GM06990 (cell line): Measurements from ENCODE around the gene TTC7B.

Source experiments
- DNase-seq: peaks from one replicate; pipeline ENCODE4 v3.0.0-alpha.2; 2011; ENCODE audit not compliant: insufficient read length; ENCODE audit errors: extremely low read depth
- H3K27me3 ChIP-seq: replicated peaks from 2 replicates; pipeline ENCODE4 v1.6.0; 2011; ENCODE audit warnings: low read length; ENCODE audit not compliant: control insufficient read depth, insufficient read depth
- H3K36me3 ChIP-seq: 2 replicates; pipeline ENCODE4 v1.5.1; 2011; ENCODE audit warnings: low read length; ENCODE audit not compliant: control insufficient read depth, insufficient read depth
- H3K4me3 ChIP-seq: replicated peaks from 2 replicates; pipeline ENCODE4 v1.5.1; 2011; ENCODE audit warnings: low read depth, mild to moderate bottlenecking, control low read depth, low read length
- CTCF ChIP-seq: IDR thresholded peaks from 2 replicates; pipeline ENCODE4 v1.5.1; 2011; ENCODE audit warnings: low read length, control low read depth, mild to moderate bottlenecking, inconsistent platforms; ENCODE audit not compliant: insufficient read depth, poor library complexity, severe bottlenecking

TTC7B gene

GRCh38 chr14:90804292-90805083 is 11.7 kb downstream of the TTC7B start:
- no peaks in the 10 kb centered on the region for H3K36me3 ChIP-seq
- DNase-seq, result no peak
- TF ChIP-seq CTCF, result no peak
- H3K27me3 ChIP-seq, result no peaks in the 10 kb centered on the region
- H3K4me3 ChIP-seq, result no peak overlapping the region

GRCh38 chr14:90803249-90803648 is 13.0 kb downstream of the TTC7B start:
- Histone ChIP-seq H3K27me3 (no peaks in the 10 kb centered on the region), H3K4me3 (no peak overlapping the region), H3K36me3 (no peaks in the 10 kb centered on the region)
- DNase-seq, result no peak
- TF ChIP-seq CTCF, result no peak

GRCh38 chr14:90799420-90799819 is 16.8 kb downstream of the TTC7B start:
- DNase-seq, result no peak
- Histone ChIP-seq H3K36me3 (no peaks in the 10 kb centered on the region), H3K27me3 (peaks cover 1% of the 10 kb centered on the region; the same call in 1 of the 2 replicates), H3K4me3 (no peak overlapping the region)
- TF ChIP-seq CTCF, result no peak

- Histone ChIP-seq H3K36me3 (no peaks in the 10 kb centered on the region), H3K4me3 (no peak overlapping the region), H3K27me3 (peaks cover 1% of the 10 kb centered on the region; the same call in 1 of the 2 replicates)
- DNase-seq, result no peak
- no peak for TF ChIP-seq CTCF
These were observed 18.3 kb downstream of the TTC7B start for GRCh38 chr14:90797919-90798318.

GRCh38 chr14:90797451-90797850 is 18.8 kb downstream of the TTC7B start:
- TF ChIP-seq CTCF, result no peak
- peaks cover 1% of the 10 kb centered on the region; the same call in 1 of the 2 replicates for H3K27me3 ChIP-seq
- H3K4me3 ChIP-seq, result no peak overlapping the region
- no peak for DNase-seq
- no peaks in the 10 kb centered on the region for H3K36me3 ChIP-seq
